Thyroid gland (tissue), 4 donors: ENCODE data around the gene OR1F1. TPM values are rescaled to one million over a fixed set of nuclear protein-coding genes. Genes with fewer than 3 reads are reported as not detected.
"Not testable (repeated sequence)": the region's sequence is repeated elsewhere in the genome, so short reads cannot be mapped to it uniquely, and the experiment has no call there.

Experiments
- DNase-seq, 2 donors: peaks; one replicate each; pipeline ENCODE4 v3.0.0-alpha.2; 2019
- H3K27ac ChIP-seq, 3 donors: fragments of 200-600 bp; sonication (generic); 1 replicate in 2 of 3; 2 replicates in 1 of 3; pipeline ENCODE4 v1.5.1; 2016 to 2019; ENCODE audit warnings: mild to moderate bottlenecking in 1 of 3, moderate library complexity in 1 of 3
- H3K27me3 ChIP-seq: fragments of 200-600 bp; sonication (generic); one replicate; pipeline ENCODE4 v1.5.1; 2019
- H3K36me3 ChIP-seq, 2 donors: fragments of 200-600 bp; sonication (generic); one replicate each; pipeline ENCODE4 v1.5.1; 2016 to 2019
- H3K4me1 ChIP-seq, 2 donors: fragments of 200-600 bp; sonication (generic); one replicate each; pipeline ENCODE4 v1.5.1; 2017 to 2019
- H3K4me3 ChIP-seq, 3 donors: fragments of 200-600 bp; sonication (generic); replicated peaks in 1 of 3; 1 replicate in 2 of 3; 2 replicates in 1 of 3; pipeline ENCODE4 v1.5.1; 2016; ENCODE audit warnings: mild to moderate bottlenecking in 1 of 3
- H3K9me3 ChIP-seq: fragments of 200-600 bp; sonication (generic); one replicate; pipeline ENCODE4 v1.5.1; 2017
- POLR2A ChIP-seq, 2 donors: fragments of 450-650 bp; IDR thresholded peaks; one replicate each; pipeline ENCODE4 v1.6.1; 2017; ENCODE audit warnings: antibody characterized with exemption in 2 of 2, mild to moderate bottlenecking in 2 of 2, moderate library complexity in 1 of 2
- WGBS, 2 donors: methylation state at CpG; one replicate each; pipeline ENCODE4 v1.1.5; 2017; 5-methylcytosine and 5-hydroxymethylcytosine counted together
- intact Hi-C: fragments of 100-400 bp; cut with DNase I; formaldehyde crosslinking; loops from one replicate; pipeline ENCODE4 v1.15.1; 2023
- total RNA-seq, 4 donors: library from RNA; depleted of rRNA; stranded (reverse); fragments of >200 nt; gene quantifications; one replicate each; pipeline ENCODE4 v1.2.3, GENCODE V29; 2016
- TF ChIP-seq, protein P1 (sequence below), 6 experiments: fragments of 200-600 bp in 3 of 6; fragments of 450-650 bp in 3 of 6; sonication (generic) in 3 of 6; IDR thresholded peaks; one replicate each; pipeline ENCODE4 v1.5.1; 2016 to 2019; ENCODE audit warnings: antibody characterized with exemption in 6 of 6, mild to moderate bottlenecking in 2 of 6, inconsistent platforms in 1 of 6, moderate library complexity in 1 of 6

The OR1F1 gene
- total RNA-seq, 4 donors from 2014 or later, result not detected

DNA sequence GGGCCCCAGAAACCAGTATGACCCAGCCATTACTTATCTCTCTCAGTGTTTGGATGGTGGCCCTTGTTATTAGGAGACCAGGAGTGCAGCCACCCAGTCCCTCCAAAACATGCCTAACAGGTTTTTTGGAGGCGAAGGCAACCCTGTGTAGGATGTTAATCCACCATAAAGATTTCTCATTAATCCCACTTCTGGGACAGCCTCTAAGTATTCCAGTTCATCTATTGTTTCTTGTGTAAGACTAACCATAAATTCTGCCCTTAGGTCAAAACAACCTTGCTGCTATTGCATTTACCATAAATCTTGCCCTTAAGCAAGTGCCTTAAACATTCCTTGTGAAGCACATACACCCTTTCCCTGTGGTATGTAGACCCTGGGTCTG is 21.5 kb upstream of the OR1F1 start:
- intact Hi-C loops, result loop anchor here (10.0 kb wide), 1 partner anchor 52 kb away; the partner anchor contains the start of gene ZNF205
- TF ChIP-seq, protein P1, sequence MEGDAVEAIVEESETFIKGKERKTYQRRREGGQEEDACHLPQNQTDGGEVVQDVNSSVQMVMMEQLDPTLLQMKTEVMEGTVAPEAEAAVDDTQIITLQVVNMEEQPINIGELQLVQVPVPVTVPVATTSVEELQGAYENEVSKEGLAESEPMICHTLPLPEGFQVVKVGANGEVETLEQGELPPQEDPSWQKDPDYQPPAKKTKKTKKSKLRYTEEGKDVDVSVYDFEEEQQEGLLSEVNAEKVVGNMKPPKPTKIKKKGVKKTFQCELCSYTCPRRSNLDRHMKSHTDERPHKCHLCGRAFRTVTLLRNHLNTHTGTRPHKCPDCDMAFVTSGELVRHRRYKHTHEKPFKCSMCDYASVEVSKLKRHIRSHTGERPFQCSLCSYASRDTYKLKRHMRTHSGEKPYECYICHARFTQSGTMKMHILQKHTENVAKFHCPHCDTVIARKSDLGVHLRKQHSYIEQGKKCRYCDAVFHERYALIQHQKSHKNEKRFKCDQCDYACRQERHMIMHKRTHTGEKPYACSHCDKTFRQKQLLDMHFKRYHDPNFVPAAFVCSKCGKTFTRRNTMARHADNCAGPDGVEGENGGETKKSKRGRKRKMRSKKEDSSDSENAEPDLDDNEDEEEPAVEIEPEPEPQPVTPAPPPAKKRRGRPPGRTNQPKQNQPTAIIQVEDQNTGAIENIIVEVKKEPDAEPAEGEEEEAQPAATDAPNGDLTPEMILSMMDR (IDR thresholded peaks at IDR 0.05), result no peak
- TF ChIP-seq POLR2A (IDR thresholded peaks at IDR 0.05), result no peak
- WGBS, 2 donors, result 17 to 19% methylated on average over 1 of the region's 1 CpG
- Histone ChIP-seq H3K4me1 (peaks cover 9 to 14% of the 10 kb centered on the region in 2 donors), H3K36me3 (no peaks in the 10 kb centered on the region), H3K9me3 (no peaks in the 10 kb centered on the region), H3K27me3 (peaks cover 25% of the 10 kb centered on the region), H3K27ac (no peak overlapping the region), H3K4me3 (no peak overlapping the region)
- DNase-seq, result no peak

DNA sequence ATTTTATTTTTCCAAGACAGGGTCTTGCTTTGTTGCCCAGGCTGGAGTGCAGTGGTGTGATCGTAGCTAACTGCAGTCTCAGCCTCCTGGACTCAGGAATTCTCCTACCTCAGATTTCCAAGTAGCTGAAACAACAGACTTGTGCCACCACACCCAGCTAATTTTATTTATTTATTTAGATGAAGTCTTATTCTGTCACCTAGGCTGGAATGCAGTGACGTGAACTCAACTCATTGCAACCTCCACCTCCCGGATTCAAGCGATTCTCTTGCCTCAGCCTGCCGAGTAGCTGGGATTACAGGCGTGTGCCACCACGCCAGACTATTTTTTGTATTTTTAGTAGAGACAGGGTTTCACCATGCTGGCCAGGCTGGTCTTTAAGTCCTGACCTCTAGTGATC is 19.3 kb upstream of the OR1F1 start:
- intact Hi-C loops, result loop anchor here (10.0 kb wide), 1 partner anchor 54 kb away; the partner anchor contains the start of gene ZNF205
- peaks cover 46% of the 10 kb centered on the region for H3K27me3 ChIP-seq
- not testable (repeated sequence) for H3K9me3 ChIP-seq, DNase-seq, H3K4me3 ChIP-seq, H3K36me3 ChIP-seq, H3K27ac ChIP-seq
- H3K4me1 ChIP-seq, result peaks cover 9 to 17% of the 10 kb centered on the region in 2 donors
- 80 to 83% methylated on average over 7 of the region's 7 CpGs for WGBS, 2 donors

DNA sequence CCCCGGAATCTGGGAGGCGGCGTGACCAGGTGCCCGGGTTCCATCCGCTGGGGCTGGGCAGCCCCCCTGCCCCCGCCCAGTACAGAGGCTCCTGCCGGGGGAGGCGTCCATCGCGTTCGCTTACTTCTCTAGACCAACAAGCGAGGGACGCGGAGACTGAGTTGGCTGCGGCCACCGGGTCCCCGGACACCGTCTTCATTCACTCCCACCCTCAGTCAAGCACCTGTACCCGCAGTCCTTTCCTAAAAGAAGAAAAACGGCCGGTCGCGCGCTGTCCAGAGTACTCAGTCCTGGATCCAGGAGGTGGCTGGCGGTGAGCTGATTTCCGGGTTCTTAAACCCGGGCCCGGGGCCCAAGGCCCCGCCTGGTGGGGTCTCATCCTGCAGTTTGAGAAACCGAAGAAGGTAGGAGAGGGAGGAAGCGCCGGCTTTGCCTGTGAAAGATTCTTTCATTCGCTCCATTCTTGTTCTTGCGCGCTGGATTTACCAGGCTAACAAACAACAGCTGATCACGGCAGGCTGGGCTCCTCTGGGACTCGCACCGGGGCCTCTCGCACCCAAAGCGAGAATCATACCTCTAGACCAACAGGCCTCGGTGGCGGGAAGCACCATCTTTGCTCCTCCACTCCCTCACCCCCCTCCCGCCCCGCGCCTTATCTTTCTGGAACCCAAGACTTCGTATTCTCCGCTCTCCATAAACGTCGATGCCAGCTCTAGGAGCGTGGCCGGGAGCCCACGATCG is 17.4 kb upstream of the OR1F1 start:
- Histone ChIP-seq H3K4me3 (no peak overlapping the region), H3K27me3 (peaks cover 64% of the 10 kb centered on the region), H3K27ac (no peak overlapping the region), H3K9me3 (no peaks in the 10 kb centered on the region), H3K36me3 (no peaks in the 10 kb centered on the region), H3K4me1 (peaks cover 9 to 24% of the 10 kb centered on the region in 2 donors)
- intact Hi-C loops, result no loop called here
- TF ChIP-seq, protein P1 (IDR thresholded peaks at IDR 0.05), result no peak
- no peak for TF ChIP-seq POLR2A (IDR thresholded peaks at IDR 0.05)
- WGBS, 2 donors, result 5 to 6% methylated on average over 39 to 51 of the region's 53 CpGs
- DNase-seq, result no peak

DNA sequence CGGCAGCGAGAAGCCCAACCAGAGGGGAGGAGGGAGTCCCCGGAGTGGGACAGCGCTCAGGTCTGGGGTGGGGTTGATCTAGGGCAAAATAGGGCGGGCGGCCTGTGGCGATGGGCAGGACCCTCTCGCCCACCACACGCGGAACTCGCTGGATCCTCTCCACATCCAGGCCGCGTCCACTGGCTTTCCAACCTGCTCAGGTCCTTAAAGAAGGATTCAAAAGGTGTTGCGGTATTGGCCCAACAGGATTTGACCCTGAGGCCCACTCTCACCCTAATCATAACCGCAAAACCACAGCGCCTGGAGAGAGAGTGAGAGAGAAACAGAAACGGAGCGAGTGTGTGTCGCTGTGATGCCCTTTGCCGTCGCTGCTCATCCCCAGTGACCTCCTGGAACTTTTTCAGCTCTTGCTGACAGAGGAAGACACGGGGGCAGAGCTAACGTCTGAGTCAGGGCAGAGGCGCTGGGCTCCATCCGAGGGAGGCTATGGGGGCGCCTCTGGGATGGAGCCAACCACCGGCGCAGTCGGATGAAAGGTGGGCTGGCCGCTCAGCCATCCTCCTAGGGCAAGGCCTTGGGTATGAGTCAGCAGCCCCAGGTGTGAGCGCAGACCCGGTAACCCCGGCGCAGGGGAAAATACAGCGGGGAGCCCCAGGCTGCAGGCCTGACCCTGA is 16.7 kb upstream of the OR1F1 start:
- Histone ChIP-seq H3K27me3 (peaks cover 71% of the 10 kb centered on the region), H3K4me3 (no peak overlapping the region), H3K27ac (no peak overlapping the region), H3K9me3 (no peaks in the 10 kb centered on the region), H3K4me1 (peaks cover 9 to 24% of the 10 kb centered on the region in 2 donors), H3K36me3 (no peaks in the 10 kb centered on the region)
- intact Hi-C loops, result no loop called here
- 7 to 8% methylated on average over 18 to 26 of the region's 35 CpGs for WGBS, 2 donors
- no peak for DNase-seq
- TF ChIP-seq POLR2A (IDR thresholded peaks at IDR 0.05), result no peak
- TF ChIP-seq, protein P1 (IDR thresholded peaks at IDR 0.05), result no peak

DNA sequence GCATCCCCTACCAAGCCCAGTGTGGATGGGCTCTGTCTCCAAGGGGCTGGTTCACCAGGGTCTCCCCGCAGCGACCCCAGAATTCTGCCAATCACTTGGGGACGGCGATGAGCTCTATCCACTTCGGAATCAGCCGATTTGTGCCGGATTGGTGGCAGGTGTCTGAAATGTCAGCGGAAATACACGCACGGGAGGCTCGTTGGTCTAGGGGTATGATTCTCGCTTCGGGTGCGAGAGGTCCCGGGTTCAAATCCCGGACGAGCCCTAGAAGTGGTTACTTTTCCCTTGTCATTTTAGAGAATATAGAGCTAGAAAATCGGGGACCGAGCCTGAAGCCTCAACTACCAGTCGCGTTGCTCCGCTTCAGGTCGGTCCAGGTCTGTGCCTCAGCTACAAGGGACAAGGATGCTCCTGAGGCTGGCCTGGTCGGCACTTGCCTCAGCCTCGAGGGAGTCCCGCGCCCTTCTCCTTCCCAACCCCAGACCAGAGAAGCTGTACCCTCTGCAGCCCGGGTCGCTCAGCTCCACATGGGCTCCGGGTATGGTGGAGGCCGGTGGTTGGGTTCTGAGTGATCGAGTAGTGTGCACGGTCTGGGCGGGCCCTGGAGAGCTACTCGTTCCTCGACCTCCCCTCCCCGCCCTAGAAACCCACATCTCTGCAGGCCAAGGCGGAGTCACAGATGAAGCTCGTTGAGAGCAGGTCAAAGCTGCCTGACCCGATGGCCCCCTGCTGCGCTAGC is 16.0 kb upstream of the OR1F1 start:
- H3K4me1 ChIP-seq, result peaks cover 9 to 24% of the 10 kb centered on the region in 2 donors
- WGBS, 2 donors, result 7 to 8% methylated on average over 21 to 35 of the region's 41 CpGs
- H3K9me3 ChIP-seq, result no peaks in the 10 kb centered on the region
- H3K27ac ChIP-seq, result no peak overlapping the region
- no peaks in the 10 kb centered on the region for H3K36me3 ChIP-seq
- no peak for DNase-seq
- H3K4me3 ChIP-seq, result no peak overlapping the region
- H3K27me3 ChIP-seq, result peaks cover 76% of the 10 kb centered on the region
- TF ChIP-seq, protein P1 (IDR thresholded peaks at IDR 0.05), result no peak
- TF ChIP-seq POLR2A (IDR thresholded peaks at IDR 0.05), result no peak
- intact Hi-C loops, result no loop called here
